Astrocyte (in vitro differentiated cells and primary cell): ENCODE data around the gene PARL.

Experiments used
- EZH2 ChIP-seq: IDR thresholded peaks from 2 replicates; pipeline ENCODE4 v1.6.1; 2012; ENCODE audit warnings: mild to moderate bottlenecking, low read length, inconsistent platforms; ENCODE audit not compliant: insufficient read depth
- TF ChIP-seq, protein P1 (sequence below): IDR thresholded peaks from 2 replicates; pipeline ENCODE4 v1.5.1; 2011; ENCODE audit warnings: low read depth, mild to moderate bottlenecking, inconsistent platforms, low read length, moderate library complexity; ENCODE audit not compliant: insufficient read depth

DNA sequence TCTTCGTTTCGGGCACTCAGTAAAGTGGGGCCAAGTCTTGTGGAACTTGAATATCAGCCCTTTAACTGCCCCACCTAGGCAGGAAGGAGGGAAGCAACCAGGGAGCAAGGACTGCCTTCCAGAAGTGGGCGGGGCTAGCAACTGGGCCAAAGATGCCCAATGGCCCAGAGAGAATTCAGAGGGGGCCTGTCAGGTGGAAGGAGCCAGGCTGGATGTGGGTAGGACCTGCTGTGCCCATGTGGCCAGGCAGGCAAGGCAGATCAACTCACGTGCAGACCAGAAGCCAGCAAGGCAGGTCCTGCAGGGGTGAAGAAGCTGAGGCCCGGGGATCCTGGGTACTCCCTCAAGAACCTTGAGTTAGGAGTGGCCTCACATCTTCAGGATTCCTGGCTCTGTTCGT lies 64.8 kb downstream of the PARL start:
- TF ChIP-seq, protein P1, sequence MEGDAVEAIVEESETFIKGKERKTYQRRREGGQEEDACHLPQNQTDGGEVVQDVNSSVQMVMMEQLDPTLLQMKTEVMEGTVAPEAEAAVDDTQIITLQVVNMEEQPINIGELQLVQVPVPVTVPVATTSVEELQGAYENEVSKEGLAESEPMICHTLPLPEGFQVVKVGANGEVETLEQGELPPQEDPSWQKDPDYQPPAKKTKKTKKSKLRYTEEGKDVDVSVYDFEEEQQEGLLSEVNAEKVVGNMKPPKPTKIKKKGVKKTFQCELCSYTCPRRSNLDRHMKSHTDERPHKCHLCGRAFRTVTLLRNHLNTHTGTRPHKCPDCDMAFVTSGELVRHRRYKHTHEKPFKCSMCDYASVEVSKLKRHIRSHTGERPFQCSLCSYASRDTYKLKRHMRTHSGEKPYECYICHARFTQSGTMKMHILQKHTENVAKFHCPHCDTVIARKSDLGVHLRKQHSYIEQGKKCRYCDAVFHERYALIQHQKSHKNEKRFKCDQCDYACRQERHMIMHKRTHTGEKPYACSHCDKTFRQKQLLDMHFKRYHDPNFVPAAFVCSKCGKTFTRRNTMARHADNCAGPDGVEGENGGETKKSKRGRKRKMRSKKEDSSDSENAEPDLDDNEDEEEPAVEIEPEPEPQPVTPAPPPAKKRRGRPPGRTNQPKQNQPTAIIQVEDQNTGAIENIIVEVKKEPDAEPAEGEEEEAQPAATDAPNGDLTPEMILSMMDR, result no peak
- no peak for TF ChIP-seq EZH2
